Smooth muscle cell (in vitro differentiated cells): ENCODE measurements around the gene ZC3H12A. TPM values are rescaled to one million over a fixed set of nuclear protein-coding genes. Genes with fewer than 3 reads are reported as not detected.

Source experiments
- DNase-seq: peaks from one replicate; lab custom pipeline; 2025; ENCODE audit not compliant: unreplicated experiment; lab: John Stamatoyannopoulos, UW
- H2AFZ ChIP-seq: fragments of 200-600 bp; sonication (generic); 2 replicates; pipeline ENCODE4 v1.6.0; 2016; ENCODE audit warnings: antibody characterized with exemption, low read depth, mild to moderate bottlenecking
- H3F3A ChIP-seq: fragments of 200-600 bp; sonication (generic); 2 replicates; pipeline ENCODE4 v1.6.0; 2017; ENCODE audit warnings: antibody characterized with exemption, low read depth
- H3K27ac ChIP-seq: fragments of 200-600 bp; sonication (generic); 2 replicates; pipeline ENCODE4 v1.5.1; 2016; ENCODE audit warnings: low read depth, mild to moderate bottlenecking
- H3K27me3 ChIP-seq: fragments of 200-600 bp; sonication (generic); 2 replicates; pipeline ENCODE4 v1.6.1; 2016; ENCODE audit warnings: low read depth, mild to moderate bottlenecking
- H3K36me3 ChIP-seq: fragments of 200-600 bp; sonication (generic); 2 replicates; pipeline ENCODE4 v1.5.1; 2016; ENCODE audit warnings: low read depth
- H3K4me1 ChIP-seq: fragments of 200-600 bp; sonication (generic); 2 replicates; pipeline ENCODE4 v1.5.1; 2016; ENCODE audit warnings: low read depth
- H3K4me2 ChIP-seq: fragments of 200-600 bp; sonication (generic); 2 replicates; pipeline ENCODE4 v1.6.0; 2016; ENCODE audit warnings: mild to moderate bottlenecking
- H3K4me3 ChIP-seq: fragments of 200-600 bp; sonication (generic); 2 replicates; pipeline ENCODE4 v1.5.1; 2016; ENCODE audit warnings: mild to moderate bottlenecking
- H3K79me2 ChIP-seq: fragments of 200-600 bp; sonication (generic); 2 replicates; pipeline ENCODE4 v1.6.0; 2016; ENCODE audit warnings: low read depth, mild to moderate bottlenecking
- H3K9ac ChIP-seq: fragments of 200-600 bp; sonication (generic); 2 replicates; pipeline ENCODE4 v1.6.0; 2016; ENCODE audit warnings: low read depth
- H3K9me3 ChIP-seq: fragments of 200-600 bp; sonication (generic); replicated peaks from 2 replicates; pipeline ENCODE4 v1.5.1; 2016; ENCODE audit warnings: low read depth
- H4K20me1 ChIP-seq: fragments of 200-600 bp; sonication (generic); 2 replicates; pipeline ENCODE4 v1.6.0; 2016; ENCODE audit warnings: low read depth
- WGBS: methylation state at CpG from one replicate; pipeline ENCODE4 v1.1.7; 2016; ENCODE audit warnings: low lambda C conversion rate; 5-methylcytosine and 5-hydroxymethylcytosine counted together
- polyA plus RNA-seq: library from polyadenylated mRNA; unstranded; fragments of >200 nt; fragmentation: Nextera tagmentation; extraction: Ambion mirVana; gene quantifications from 2 replicates; pipeline ENCODE4 v1.2.1, GENCODE V29; 2016
- total RNA-seq: library from RNA; depleted of rRNA; stranded (reverse); fragments of >200 nt; gene quantifications from 2 replicates; pipeline ENCODE4 v1.2.3, GENCODE V29; 2014
- TF ChIP-seq, protein P1 (sequence below): fragments of 200-600 bp; sonication (generic); IDR thresholded peaks from 2 replicates; pipeline ENCODE4 v1.5.1; 2017; ENCODE audit warnings: borderline replicate concordance, mild to moderate bottlenecking, antibody characterized with exemption; ENCODE audit not compliant: insufficient read depth, poor library complexity, severe bottlenecking

Gene ZC3H12A
- total and polyA plus RNA-seq, 2 experiments from 2014 or later, result 13.2 to 29.6 TPM

- H3F3A ChIP-seq, result peaks cover 22% of the 10 kb centered on the region
- TF ChIP-seq, protein P1, sequence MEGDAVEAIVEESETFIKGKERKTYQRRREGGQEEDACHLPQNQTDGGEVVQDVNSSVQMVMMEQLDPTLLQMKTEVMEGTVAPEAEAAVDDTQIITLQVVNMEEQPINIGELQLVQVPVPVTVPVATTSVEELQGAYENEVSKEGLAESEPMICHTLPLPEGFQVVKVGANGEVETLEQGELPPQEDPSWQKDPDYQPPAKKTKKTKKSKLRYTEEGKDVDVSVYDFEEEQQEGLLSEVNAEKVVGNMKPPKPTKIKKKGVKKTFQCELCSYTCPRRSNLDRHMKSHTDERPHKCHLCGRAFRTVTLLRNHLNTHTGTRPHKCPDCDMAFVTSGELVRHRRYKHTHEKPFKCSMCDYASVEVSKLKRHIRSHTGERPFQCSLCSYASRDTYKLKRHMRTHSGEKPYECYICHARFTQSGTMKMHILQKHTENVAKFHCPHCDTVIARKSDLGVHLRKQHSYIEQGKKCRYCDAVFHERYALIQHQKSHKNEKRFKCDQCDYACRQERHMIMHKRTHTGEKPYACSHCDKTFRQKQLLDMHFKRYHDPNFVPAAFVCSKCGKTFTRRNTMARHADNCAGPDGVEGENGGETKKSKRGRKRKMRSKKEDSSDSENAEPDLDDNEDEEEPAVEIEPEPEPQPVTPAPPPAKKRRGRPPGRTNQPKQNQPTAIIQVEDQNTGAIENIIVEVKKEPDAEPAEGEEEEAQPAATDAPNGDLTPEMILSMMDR, result no peak
- H3K79me2 ChIP-seq, result peaks cover 44% of the 10 kb centered on the region
- H3K4me1 ChIP-seq, result peaks cover 33% of the 10 kb centered on the region
- H3K27me3 ChIP-seq, result no peaks in the 10 kb centered on the region
- WGBS, result 21% methylated on average over 12 of the region's 12 CpGs
- no peaks in the 10 kb centered on the region for H3K36me3 ChIP-seq
- H3K9me3 ChIP-seq, result no peaks in the 10 kb centered on the region
- H3K4me2 ChIP-seq, result peak overlapping the region; percentile 90
- DNase-seq, result no peak
- no peak overlapping the region for H2AFZ ChIP-seq
- H3K9ac ChIP-seq, result peak overlapping the region; percentile 74
- peaks cover 35% of the 10 kb centered on the region for H4K20me1 ChIP-seq
- peak overlapping the region; percentile 69 for H3K4me3 ChIP-seq
- H3K27ac ChIP-seq, result peak overlapping the region; percentile 94
These were observed 842 bp upstream of the ZC3H12A start for GRCh38 chr1:37473431-37474045.

DNA sequence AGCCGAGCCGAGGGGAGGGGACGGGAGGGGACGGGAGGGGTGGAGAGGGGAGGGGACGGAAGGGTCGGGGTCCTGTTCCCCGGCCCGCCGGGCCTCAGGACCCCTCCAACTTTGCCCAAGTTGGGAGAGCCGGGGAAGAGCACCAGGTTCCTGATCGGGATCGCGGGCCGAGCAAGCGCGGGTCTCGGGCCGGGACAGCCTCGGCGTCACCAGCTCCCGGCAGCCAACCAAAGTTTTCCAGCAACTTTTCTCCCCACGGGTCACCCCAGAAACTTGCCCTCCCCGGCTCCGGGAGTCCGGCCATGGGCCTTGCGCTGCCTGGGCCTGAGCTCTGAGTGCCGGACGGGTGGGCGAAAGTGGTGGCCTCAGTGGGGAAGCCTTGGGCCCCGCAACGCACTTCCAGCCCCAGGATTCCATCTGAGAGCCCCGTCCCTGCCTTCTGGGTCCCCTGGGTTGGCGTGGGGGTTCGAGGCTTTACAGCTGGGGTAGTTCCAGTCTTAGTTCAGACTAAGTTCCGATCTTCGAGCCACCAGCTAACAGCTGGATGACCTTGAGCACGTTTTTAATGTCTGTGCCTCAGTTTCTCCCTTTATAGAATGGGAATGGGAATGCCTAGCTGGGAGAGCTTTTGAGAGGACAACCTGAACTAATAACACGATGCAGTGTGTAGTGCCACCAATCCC, 458 bp downstream of the ZC3H12A start:
- TF ChIP-seq, protein P1, result no peak
- Histone ChIP-seq H3K36me3 (no peaks in the 10 kb centered on the region), H4K20me1 (peaks cover 47% of the 10 kb centered on the region), H3K9ac (peak overlapping the region; percentile 90), H3K4me3 (peak overlapping the region; percentile 69), H3K79me2 (peaks cover 51% of the 10 kb centered on the region), H3K27ac (peak overlapping the region; percentile 96), H2AFZ (no peak overlapping the region), H3F3A (peaks cover 22% of the 10 kb centered on the region), H3K4me1 (peaks cover 39% of the 10 kb centered on the region), H3K4me2 (peak overlapping the region; percentile 90), H3K9me3 (no peaks in the 10 kb centered on the region), H3K27me3 (no peaks in the 10 kb centered on the region)
- WGBS, result 9% methylated on average over 25 of the region's 38 CpGs
- DNase-seq, result no peak

- H3F3A ChIP-seq, result peaks cover 21% of the 10 kb centered on the region
- H3K4me3 ChIP-seq, result peak overlapping the region; percentile 69
- no peaks in the 10 kb centered on the region for H3K36me3 ChIP-seq
- H3K4me1 ChIP-seq, result peaks cover 39% of the 10 kb centered on the region
- no peak for DNase-seq
- H3K9ac ChIP-seq, result peak overlapping the region; percentile 90
- H3K27ac ChIP-seq, result peak overlapping the region; percentile 96
- no peaks in the 10 kb centered on the region for H3K27me3 ChIP-seq
- peaks cover 53% of the 10 kb centered on the region for H4K20me1 ChIP-seq
- peak overlapping the region; percentile 90 for H3K4me2 ChIP-seq
- H3K9me3 ChIP-seq, result no peaks in the 10 kb centered on the region
- no peak overlapping the region for H2AFZ ChIP-seq
- H3K79me2 ChIP-seq, result peaks cover 56% of the 10 kb centered on the region
- TF ChIP-seq, protein P1, result no peak
- WGBS, result 84% methylated on average over 24 of the region's 24 CpGs
These were observed 1.2 kb downstream of the ZC3H12A start for GRCh38 chr1:37475380-37476086.
